ENCODE measurements around the gene SLC16A5.

- no peak for TF ChIP-seq CTCF (IDR thresholded peaks at IDR 0.05; ENCODE audit: low read length)
- TF ChIP-seq EZH2 (IDR thresholded peaks at IDR 0.05; ENCODE audit: borderline replicate concordance, low read length) = no peak
Measured at GRCh38 chr17:75060434-75061054, 27.2 kb upstream of the SLC16A5 start.
